Activated CD4-positive, alpha-beta T cell treated with anti-CD3 and anti-CD28 coated beads for 4 hours (primary cell): ENCODE results near the gene UBE2L3.
"Not testable (repeated sequence)": the region's sequence is repeated elsewhere in the genome, so short reads cannot be mapped to it uniquely, and the experiment has no call there.

ENCODE experiments used
- DNase-seq, 2 donors: peaks; one replicate each; pipeline ENCODE4 v3.0.0-alpha.2; 2020

Gene UBE2L3

DNA sequence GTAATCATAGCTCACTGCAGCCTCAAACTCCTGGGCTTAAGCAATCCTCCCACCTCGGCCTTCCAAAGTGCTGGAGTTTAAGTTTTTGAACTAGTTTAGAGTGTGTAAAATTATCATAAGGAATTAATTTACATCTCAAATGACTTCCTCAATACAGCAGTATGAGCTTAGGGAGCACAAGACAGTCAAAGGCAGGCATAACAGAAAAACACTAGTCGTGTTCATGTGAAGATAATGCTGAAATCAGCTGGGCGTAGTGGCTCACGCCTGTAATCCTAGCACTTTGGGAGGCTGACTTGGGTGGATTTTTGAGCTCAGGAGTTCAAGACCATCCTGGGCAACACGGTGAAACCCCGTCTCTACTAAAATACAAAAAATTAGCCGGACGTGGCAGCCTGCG lies 36.5 kb downstream of the UBE2L3 start:
- no peak for DNase-seq

DNA sequence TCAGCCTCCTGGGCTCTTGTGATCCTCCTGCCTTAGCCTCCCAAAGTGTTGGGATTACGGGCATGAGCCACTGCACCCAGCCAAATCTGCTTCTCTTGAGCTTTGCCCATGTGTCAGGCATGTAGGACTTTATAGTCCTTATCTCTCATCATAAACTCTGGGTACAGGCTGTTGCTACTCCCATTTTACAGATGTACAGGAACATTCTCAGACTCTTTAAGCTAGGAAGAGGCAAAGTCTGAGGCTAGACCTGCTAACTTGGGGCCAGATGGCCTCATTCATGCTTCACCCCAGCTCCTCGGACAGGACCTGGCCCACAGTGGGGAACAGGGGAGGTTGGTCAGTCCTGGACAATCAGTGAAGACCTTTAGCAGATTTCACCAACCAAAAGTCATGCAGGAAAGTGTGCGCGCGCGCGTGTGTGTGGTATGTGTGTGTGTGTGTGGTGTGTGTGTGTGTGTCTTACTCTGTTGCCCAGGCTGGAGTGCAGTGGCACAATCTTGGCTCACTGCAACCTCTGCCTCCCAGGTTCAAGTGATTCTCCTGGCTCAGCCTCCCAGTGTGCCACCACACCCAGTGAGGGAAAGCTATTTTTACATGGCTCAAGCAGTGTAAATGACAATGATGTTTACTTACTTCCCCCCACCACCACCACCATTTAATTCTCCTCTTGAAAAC lies 38.5 kb downstream of the UBE2L3 start:
- DNase-seq, result no peak

DNA sequence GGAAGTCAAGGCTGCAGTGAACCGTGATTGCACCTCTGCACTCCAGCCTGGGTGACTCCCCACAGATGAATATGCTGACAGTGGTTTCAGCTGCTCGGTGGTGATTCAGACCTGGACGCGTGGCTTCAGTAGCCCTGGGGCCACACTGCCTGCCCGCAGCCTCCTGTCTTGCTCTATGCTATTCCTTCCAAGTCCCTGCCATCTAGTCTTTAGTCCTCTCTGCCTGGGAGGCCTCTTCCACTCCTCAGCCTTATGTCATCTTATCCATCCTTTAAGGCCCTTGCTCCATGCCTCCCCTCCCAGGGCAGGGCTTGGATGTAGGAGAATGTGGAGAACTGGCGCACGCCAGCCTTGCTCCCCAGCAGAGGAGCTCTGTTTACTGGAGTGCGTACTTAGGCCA lies 39.3 kb downstream of the UBE2L3 start:
- no peak for DNase-seq

DNA sequence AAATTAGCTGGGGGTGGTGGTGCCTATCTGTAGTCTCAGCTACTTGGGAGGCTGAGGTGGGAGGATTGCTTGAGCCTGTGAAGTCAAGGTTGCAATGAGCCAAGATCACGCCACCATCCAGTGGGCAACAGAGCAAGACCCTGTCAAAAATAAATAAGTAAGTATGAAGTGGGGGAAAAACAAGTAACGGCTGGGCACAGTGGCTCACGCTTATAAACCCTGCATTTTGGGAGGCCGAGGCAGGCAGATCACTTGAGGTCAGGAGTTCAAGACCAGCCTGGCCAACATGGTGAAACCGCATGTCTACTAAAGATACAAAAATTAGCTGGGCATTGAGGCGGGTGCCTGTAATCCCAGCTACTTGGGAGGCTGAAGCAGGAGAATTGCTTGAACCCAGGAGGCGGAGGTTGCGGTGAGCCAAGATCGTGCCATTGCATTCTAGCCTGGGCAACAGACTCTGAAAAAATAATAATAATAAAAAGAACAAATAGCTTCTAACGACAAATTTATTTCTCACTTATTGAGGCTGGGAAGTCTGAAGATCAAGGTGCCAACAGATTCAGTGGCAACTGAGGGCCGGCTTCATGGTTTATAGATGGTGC lies 42.1 kb downstream of the UBE2L3 start:
- not testable (repeated sequence) for DNase-seq

DNA sequence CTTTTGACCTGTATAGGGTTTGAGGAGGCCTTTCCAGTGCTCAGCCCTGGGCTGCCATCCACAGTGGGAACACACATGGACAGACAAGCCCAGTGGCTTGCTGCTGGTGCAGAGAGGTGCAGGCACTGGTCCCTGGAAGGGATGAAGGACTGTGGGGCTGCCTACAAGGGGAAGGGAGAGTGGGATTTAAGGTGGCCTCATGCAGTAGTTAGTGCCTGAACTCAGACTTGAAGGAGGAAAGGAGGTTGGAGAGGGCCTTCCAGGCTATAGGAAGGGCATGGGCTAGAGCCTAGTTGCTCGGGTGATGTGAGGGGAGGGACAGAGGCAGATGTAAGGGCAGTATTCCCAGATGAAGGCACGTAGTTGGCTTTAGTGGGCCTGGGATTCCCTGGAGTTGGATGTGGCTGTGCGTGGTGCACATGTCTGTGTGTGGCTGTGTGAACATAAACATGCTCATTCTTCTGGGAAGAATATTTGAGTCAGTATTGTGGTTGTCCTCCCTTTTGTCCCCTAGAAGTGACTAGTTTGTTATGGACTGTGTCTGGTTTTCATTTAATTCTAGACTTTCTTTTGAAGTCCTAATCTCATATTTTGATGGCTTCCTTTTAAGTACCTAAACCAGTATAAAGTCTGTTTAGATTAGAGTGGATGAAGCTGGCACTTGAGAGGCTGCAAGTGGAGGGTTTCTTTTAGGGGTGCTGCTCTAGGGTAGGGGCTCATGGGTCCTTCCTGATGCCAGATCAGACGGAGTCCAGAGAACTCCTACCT lies 43.9 kb downstream of the UBE2L3 start:
- no peak for DNase-seq

DNA sequence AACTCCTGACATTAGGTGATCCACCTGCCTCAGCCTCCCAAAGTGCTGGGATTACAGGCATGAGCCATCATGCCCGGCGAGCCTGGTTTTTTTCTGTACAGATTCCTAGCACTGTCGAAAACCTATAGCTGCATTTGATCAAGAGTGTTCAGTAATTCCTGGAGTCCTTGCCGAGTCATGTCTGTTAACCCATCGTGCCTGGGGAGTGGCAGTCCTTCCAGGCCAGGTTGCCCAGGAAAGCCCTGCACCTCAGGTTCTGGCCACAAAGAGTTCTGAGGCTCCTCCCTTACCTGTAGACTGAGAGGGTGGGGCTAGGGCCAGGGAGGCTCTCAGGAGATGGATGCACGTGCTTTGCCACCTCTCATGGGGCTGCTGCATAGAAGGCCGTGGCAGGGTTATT lies 45.3 kb downstream of the UBE2L3 start:
- DNase-seq, result no peak

DNA sequence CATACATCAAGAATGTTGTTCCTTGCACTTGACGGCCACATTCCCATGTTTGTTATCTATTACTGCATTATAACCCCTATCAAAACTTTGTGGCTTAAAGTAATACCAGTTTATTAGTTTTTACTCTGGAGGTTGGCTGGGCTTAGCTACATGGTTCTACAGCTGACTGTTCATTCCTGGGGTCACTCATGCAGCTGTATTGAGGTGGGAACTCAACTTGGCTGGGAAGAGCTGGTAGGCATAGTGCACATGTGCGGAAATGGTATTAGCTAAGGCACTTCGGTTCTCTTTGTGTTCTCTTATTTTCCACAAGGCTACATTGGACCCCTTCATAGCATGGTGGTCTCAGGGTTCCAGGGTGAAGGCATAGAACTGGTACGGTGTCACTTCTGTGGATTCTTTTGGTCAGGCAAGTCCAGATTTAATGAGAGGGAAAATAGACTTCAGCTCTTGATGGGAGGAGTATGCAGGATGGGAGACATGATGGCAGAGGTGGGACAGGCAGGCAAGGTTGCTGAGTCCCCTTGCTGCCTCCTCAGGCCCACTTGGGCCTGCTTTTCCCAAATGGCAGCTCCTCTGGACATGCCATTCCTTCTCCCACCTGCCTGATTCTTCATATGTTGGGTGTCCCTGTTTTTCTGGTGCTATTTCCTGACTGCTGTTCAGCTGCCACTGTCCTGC lies 46.2 kb downstream of the UBE2L3 start:
- DNase-seq, result no peak

DNA sequence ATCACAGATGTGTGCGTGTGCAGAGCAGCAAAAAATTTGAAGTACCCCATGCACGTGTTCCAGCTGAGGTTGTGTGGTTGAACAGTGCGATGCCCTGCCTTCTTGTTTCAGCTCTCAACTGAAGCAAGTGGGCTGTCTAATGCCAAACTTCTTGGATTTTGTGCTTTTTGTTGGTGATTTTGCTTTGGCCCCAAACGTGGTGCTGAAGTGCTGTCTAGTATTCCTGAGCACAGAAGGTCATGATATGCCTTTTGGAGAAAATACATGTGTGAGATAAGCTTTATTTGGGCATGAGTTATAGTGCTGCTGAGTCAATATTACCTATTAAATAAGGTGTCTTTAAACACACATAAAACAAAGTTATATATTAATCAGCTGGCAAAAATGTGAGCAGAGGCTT lies 48.2 kb downstream of the UBE2L3 start:
- DNase-seq, result no peak

DNA sequence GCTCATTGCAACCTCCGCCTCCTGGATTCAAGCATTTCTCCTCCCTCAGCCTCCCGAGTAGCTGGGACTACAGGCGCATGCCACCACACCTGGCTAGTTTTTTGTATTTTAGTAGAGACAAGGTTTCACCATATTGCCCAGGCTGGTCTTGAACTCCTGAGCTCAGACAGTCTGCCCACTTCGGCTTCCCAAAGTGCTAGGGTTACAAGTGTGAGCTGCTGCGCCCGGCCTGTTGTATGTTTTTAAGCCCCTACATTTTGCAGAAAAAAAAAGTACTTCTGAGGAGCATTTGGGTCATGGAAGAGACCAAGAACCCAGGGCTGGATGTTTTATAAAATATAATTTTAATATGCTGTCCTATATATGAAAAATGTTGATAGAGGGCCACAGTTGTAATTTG lies 49.8 kb downstream of the UBE2L3 start:
- not testable (repeated sequence) for DNase-seq

DNA sequence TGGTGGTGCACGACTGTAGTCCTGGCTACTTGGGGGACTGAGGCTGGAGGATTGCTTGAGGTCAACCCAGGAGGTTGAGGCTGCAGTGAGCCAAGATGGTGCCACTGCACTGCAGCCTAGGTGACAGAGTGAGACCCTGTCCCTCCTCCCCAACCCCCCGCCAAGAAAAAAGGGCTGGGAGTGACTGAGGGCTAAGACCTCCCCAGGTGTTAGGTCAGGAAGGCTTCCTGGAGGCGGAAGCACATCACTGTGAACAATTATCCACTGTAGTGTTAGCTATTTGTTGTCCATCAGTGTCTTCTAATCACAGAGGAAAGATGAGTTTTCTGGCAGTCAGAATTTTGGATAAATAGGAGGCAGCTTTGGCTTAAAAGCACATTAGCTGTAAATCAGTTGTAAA lies 53.5 kb downstream of the UBE2L3 start:
- DNase-seq, result no peak

DNA sequence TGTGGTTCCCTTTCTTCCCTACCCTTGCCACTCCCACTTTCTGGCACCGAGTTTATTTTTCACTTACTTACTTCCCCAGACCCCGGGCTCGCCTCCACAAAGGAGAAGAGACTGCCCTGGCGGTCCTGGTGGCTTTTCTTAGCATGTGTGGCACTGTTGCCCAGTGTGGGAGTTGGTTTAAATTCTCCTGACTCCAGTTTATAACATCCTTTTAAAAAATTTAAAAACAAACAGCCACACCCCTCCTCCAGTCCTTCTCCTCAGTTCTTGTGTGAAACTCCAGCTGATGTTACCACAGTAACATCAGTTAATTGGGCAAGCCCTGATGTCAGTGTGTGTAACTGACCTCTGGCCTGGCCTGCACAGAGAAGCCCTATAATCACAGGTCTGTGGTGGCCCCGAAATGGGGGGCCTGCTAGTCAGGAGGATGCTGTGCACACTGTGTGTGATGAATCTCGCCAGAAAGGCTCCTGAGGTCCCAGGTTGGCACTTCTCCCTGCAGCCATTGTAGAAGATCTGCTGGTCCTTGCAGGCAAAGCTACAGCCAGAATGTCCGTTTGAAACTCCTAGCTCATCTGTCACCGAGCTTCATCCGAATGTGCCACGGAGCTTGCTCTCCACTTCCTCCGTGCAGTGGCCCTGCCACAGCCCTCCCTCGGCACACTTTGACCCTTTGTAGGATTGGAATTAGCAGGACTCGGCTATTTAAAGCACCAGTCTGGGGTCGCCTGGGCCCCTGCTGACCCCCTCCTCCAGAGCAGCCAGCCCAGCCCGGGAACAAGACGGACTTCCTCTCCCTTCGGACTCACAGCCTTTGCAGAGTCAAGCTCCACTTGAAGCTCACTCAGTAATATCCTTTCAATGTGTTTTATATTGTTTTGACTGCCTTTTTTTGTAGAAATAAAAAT lies 54.8 kb downstream of the UBE2L3 start:
- DNase-seq, result no peak

DNA sequence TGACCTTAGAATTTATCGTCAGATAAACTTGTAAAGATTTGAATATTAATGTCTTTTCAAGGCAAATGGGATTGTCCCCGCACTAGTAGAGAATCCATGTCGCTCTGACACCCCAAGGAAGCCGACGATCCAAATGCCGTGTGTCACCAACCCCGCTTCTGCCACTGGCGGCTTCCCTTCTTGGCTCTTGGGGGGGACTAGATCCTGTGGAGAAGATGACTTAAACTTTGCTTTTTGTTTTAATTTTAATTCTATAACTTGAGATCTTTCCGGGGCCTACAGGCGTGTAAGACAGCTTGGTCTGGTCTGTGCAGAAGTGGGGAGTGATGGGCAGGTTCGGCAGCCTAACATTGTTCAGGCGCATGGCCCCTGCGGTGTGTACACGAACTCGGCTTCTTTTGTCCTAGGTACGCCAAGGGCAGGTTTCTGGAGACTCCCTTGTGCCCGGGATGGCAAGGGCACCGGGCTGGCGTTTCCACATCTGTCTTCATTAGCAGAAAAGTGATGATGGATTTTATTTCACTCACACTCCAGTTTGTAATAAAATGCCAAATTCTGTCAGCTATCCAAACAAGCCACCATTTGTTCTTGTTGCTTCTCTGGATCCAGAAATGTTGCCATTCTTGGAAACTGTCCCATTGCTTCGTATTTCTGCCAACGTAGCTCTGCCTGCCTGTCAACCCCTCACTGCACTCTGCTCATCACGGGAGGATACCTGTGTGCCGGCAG lies 55.6 kb downstream of the UBE2L3 start:
- DNase-seq, result no peak

DNA sequence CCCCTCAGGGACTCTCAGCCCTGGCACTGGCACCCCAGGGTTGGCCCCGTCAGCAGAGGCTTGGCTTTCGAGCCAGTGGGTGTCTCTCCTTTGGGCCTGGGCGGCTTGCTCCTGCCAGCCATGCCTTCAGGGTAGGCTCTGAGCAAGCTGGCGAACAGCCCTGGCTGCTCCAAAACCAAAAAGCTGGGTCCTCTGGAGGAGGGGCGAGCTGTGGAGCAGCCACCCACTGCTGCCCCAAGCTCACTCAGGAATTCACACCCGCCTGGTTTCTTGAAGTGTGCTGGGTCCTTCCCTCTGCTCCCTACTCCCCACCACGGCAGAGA lies 56.1 kb downstream of the UBE2L3 start:
- DNase-seq, result no peak

DNA sequence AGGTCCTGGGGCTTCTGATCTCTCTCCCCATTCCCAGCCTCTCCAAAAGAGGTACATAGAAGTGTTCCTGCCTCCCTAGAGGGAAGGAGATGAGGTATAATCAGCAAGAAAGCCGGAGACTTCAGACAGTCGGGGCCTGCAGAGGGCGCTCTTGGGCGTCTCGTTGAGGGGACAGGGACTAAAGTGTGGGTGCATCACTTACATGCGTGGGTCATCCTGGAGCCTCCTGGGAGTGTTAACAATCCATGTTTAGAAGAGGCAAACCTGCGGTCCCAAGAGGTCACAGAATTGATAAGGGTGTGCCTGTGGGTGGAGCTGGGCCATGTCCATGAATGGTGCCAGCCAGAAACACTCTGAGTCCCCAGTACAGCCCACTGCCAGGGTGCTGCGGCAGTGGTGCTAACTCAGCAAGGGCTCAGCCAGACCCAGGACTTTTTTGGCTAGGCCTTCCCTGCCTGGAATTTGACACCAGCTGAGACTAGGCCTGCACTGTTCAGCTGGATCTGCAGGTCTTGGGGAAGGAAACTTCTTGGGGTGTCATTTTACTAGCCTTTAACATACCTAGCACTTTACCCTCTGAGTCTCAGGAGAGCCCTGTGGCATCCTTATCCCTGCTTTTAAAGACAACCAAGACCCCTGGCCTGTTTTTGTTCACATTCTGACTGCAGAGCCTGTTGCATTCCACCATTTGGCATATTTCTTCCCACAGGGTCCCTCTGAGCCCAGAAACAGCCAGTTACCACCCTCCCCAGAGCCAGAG lies 56.8 kb downstream of the UBE2L3 start:
- DNase-seq, result peak; percentile 25 to 43

DNA sequence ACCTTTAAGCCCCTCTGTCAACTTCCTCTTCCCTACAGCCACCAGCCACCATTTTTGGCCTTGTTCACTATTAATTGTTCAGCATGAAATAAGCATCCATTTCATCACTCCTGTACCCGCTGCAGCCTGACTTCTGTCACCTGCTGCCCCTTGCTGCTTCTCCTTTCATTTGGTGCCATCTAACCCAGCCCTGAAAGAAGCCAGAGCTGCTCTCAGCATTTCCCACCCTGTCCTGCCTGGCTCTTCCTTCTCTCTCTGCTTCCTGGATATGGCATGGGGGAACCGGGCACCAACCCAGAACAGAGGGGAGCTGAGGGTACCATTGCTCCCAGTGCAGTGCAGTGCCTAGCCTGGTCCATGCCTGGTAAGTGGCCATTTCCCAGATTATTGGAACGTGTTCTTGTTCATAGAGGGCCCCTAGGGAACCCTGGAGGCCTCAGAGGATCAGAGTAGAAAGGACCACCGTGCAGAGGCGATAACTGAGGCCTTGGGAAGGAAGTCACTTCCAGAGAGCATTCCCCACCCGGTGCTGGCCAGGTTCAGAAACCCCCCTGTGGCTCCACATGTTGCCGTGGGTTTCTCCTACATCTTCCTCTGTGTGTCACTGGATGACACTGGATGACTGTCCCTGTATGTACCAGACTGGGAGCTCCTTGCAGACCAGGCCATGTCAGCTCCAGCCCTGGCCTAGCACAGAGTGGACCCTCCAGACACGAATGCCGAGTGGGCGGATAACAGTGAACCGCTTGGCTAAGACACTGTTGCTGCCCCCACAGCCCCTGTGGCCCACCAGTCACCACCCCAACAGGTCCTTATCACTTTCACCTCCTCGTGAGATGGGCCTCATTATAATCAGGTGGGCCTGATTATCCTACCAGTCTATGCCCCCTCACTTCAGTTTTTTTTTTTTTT lies 57.6 kb downstream of the UBE2L3 start:
- no peak for DNase-seq

DNA sequence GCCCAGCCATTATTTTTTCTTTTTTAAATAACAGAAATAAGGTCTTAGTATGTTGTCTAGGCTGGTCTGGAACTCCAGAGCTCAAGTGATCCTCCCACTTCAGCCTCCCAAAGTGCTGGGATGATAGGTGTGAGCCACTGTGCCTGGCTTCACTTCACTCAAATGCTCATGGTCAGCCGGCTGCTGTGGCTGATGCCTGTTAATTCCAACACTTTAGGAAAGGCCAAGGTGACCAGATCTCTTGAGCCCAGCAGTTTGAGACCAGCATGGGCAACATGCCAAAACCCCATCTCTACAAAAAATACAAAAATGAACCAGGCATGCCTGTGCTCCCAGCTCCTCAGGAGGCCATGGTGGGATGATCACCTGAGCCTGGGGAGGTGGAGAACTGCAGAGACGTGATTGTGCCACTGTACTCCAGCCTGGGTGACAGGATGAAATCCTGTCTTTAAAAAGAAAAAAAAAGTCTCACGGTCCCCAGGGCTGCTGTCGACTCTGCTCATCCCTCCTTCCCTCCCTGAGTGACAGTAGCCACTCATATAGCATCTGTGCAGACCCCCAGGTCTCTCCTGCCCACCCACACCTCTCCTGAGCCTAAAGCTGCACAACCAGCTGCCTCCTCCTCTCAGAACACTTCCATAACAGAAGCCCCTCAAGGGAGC lies 58.7 kb downstream of the UBE2L3 start:
- no peak for DNase-seq

DNA sequence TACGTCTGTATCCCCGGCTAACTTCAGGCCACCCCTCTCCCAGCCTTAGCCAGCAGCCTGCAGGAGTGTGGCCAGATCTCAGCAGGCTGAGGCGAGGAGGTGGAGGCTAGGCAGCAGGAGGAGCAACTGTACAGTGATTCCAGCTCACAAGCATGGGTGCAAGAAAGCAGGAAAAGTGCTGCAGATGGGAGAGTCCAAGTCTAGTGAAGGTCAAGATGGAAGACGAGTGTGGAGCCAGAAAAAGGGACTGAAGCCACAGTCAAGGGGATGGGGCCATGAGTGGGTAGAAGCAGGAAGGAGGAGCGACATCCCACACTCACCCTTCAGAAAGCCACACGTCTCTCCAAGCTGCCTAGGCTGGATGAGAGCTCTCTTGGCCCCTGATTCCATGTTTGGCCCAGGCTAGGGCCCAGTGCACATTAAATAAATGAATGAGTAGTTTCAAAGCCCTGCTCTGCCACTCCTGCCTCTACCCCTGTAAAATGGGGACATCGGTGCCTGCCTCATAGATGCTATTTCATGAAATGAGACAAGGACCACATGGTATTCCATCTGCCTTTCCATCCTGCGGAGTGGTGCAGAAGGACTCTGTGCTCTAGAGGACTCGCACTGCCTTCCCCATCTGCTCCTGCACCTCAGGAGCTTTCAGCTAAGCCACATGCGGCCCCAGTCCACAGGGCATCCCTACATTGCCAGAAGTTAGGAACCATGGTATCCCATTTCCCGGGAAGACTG lies 59.4 kb downstream of the UBE2L3 start:
- DNase-seq, result no peak

DNA sequence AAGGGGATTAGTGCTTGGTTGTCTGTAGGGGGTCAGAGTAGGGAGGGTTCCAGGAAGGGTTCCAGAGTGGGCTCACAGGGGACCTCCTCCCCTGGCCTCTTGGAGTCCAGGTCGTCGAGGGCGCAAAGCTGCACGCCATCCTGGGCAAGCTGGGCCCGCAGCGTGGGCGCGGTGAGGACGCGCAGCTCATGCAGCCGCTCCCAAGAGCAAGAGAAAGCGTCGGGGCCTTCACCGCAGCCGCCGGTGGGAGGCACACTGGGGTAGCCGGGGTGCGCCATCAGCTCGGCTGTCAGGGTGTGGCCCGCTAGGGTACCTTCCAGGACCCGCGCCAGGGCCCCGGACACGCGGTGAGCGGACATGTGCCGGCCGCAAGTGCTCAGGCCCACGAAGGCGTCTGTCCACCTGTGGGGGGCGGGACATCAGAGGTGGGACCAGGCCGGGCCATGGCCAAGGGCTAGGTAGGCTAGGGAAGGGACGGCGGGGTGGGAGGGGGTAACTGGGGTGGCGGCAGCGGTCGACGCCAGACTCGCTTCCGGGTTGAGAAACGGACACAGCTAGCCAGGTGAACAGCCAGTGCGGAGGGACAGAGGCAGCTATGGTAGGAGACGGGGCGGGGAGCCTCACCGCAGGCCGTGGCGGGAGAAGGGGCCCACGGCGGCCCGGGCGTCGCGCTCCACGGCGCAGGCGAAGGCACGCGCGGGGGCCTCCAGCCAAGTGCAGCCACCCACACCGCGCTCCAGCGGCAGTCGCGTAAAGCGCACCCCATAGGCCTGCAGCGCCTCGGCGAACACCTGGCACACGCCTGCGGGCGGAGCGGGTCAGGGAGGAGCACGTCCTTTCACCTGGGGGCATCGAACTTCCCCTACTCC lies 61.1 kb downstream of the UBE2L3 start:
- DNase-seq, result no peak
